ENCODE data around the gene SPRY2.

SPRY2 gene, protein sequence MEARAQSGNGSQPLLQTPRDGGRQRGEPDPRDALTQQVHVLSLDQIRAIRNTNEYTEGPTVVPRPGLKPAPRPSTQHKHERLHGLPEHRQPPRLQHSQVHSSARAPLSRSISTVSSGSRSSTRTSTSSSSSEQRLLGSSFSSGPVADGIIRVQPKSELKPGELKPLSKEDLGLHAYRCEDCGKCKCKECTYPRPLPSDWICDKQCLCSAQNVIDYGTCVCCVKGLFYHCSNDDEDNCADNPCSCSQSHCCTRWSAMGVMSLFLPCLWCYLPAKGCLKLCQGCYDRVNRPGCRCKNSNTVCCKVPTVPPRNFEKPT

DNA sequence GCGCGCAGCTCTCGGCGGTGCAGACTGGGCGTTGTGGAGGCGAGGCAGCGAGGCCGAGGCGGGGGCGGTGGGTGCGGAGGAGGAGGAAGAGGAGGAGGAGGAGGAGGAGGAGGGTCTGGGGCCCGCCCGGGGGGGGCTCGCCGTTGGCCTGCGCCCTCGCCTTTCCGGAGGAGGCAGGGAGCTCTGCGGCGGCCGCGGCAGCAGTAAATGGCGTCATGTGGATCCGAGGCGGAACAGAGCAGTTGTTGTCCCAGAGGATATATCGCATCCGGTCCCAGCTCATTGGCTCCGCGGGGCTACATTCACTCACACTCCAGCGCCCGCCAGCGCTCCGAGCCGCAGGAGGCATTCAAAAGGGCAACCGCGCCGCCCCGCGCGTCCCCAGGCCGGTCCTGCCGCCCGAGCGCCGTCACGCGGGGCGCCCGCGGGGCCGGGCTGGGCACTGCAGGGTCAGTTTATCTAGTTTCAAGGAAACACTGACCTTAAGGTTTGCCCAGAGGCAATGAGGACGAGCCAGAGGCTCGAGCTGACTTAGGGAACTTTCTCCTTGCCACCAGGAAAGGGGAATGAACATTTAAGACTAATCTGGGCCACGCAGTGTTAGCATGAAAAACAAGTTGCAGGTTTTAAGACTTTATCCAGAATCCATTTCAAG lies at the start of gene SPRY2:
TSS of gene SPRY2 (minus strand) at position 26 of the 655 bp plus-strand sequence. CDS start 3,421 bp downstream, outside the sequence.
- peak; percentile 54 to 96 (median 91) for DNase-seq

DNA sequence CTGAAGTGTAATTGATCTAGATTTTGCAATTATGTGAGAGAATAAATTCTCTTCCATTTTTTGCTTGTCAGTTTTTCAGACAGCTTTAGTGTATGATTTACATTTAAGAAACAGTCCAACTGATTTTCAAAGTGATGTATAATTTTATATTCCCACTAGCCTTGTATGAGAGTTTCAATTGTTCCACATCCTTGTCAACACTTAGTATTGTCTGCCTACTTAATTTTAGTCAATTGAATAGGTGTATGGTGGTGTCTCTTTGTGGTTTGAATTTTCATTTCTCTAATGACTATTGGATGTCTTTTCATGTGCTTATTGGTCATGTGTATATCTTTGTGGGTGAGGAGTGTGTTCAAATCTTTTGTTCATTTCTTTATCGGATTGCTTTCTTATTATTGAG lies 49.4 kb upstream of the SPRY2 start:
- no peak for DNase-seq

DNA sequence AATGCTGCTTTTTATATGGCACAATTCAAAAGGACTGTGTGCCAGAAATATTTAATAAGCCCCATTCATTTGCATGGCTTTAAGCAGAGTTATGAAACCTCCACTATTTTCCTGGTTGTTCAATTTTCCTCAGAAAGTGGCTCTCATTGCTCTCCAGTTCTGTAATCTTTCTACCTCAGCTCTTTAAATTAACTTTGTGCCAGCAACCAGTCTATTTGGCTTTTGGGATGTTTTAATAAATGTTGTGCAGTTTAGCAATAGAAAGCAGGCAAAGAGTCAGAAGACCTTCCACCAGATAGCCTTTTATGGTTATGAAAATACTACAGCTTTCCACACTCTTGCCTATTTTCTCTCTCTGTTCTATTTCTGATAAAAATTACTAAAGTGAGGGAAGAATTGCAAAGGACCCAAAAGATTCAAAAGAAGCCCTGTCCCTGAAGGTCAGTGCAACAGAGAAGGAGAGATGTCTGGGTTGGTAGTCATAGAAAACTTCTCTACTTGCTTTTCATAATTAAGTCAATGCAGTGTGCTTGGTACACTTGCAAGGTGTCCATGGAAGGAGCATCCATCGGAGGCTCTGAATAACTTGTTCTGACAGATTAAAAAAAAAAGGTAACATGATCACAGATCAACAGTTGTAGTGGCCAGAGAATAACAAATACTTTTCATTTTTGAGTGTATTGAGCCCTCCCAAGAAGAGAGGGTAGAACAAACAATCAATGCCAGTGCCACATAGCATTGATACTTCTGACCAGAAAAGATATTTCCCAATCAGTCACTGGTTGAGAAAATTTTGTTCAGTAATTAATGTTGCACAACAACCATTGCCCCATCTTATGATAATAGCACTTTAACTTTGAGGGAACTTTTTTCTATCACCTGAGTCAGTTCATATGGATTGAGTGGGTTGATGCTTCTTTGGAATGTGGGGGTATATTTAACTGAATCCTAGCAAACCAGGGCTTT lies 48.4 kb upstream of the SPRY2 start:
- DNase-seq: no peak

DNA sequence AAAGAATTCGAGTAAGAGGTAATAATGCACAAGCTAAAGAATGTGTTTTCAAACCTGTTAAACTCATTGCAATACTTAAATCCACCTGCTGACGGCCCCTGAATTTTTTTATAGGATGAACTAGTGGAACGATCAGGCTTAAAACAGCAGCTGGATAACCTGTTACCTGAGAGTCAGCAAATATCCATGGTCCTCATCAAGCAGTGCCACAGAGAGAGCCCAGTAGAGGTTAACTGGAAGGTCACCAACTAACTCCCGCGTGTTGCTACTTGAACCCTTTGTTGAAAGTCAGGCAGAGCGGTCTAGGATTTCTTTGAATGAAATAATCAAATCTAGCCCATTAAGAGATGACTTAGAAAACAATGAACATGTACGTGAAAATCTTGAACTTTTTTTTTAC lies 47.6 kb upstream of the SPRY2 start:
- DNase-seq: no peak

DNA sequence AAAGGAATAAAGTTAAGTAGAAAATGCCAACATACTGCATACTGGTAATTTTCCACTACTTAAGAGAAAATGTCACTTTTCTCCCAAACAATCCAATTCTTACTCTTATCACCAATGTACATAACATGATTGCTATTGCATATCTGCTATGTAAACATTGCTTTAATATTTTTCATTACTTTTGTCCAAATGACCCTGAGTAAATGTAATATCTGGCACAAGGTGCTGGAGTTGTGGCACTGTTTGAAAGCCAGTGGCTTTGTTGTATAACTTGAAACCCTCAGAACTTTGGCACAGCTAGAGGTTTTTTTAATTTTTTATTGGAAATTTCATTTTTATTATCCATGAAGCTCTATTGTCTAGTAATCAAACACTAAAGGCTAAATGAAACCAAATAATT lies 45.7 kb upstream of the SPRY2 start:
- DNase-seq: no peak

DNA sequence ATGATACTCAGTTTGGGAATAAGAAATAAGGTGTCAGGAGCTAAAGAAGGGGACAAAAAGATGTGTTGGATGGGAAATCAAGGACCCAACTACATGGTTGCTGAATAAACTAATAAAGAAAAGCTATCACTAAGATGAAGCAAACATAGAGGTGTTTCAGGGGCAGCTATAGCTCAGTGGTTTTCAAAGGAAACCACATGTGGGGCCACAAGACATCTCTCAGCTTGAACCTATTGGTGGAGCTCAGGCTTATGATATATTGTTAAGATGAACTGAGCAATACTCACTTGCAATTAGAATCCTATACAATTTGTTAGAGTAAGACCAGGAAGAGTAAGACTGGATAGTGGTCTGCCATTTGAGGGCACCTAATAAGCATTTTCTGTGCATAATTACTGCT lies 45.1 kb upstream of the SPRY2 start:
- DNase-seq: no peak

DNA sequence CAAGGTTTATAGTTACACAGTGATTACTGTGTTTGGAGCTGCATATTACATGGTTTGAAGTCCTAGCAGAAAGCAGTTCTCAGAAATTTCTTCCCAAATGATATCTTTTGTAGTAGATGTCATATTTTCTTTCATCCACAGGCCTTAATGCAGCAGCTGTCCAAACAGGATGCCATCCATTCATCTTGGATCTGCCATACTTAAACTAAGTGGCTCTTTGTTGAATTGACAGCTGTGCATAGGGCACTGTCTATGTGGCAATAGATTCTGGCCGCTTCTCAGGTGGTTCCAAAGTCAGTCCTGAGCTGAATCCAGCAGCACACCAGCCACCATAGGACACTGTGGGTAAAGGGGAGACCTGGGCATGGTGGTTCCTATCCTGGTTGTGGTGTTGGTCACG lies 41.6 kb upstream of the SPRY2 start:
- no peak for DNase-seq

DNA sequence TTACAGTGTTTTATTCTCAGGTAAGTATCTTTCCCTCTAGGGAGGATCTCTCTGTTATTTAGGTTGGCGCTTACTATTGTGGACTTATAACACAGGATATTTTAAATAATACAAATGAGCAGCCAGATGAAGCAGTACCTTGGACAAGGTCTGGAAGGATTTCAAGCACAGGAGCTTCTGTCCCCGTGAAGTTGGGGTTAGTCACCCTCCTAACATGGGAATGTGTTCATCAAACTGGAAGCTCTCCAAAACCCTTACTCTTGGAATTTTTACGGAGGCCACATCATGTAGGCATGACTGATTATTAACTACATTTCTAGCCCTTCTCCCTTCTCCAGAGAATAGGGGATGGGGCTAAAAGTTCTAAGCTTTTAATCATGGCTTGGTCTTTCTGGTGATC lies 38.3 kb upstream of the SPRY2 start:
- no peak for DNase-seq

DNA sequence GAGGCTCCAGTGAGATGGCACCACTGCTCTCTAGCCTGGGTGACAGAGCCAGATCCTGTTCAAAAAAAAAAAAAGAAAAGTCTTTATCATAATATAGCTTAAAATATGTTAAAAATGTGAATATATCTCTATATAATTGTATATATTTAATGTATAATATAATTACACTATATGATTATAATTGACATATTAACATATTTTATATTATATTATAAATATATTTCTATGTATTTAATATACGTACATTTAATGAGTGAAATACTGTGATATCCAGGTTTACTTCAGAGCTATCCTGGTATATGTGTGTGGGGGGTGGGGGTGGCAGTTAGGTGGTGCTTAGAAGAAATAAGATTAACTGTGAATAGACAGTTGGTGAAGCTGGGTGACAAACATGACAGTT lies 35.6 kb upstream of the SPRY2 start:
- DNase-seq: no peak

DNA sequence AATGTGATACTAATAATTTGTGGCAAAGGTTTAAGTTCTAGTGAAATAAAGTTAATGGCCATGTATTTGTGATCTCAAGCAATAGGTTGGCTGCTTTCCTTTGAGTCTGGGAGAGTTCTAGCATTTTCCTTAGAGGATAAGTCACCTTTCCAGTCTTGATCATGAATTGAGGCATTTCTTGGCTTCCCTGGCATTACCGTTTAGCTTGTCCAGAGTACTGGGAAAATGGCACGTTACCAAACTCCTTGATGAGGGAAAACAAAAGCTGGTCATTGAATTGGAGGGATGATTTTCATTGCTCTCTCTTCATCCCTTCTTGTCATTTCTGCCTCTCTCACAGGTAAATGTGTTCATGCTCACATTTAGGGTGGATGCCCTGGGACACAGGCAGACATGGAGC lies 34.0 kb upstream of the SPRY2 start:
- DNase-seq: no peak

DNA sequence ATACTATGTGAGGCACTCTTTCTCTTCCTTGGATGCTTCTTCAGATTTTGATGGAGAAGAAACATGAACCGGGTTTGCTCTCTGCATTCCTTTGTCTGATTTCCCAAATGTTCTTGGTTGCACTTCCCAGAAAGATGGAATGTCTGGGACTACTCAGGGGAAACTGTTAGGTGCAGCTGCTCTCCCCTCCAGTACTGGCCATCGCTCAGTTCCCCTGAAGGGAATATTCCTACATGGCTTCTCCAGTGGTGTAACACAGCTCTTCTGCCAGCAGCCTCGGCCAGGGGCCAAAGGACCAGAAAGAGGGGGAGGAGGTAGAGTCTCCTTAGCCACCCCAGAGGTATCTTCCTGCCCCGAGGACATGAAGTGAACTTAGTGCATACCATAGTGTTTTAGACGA lies 33.5 kb upstream of the SPRY2 start:
- no peak for DNase-seq

DNA sequence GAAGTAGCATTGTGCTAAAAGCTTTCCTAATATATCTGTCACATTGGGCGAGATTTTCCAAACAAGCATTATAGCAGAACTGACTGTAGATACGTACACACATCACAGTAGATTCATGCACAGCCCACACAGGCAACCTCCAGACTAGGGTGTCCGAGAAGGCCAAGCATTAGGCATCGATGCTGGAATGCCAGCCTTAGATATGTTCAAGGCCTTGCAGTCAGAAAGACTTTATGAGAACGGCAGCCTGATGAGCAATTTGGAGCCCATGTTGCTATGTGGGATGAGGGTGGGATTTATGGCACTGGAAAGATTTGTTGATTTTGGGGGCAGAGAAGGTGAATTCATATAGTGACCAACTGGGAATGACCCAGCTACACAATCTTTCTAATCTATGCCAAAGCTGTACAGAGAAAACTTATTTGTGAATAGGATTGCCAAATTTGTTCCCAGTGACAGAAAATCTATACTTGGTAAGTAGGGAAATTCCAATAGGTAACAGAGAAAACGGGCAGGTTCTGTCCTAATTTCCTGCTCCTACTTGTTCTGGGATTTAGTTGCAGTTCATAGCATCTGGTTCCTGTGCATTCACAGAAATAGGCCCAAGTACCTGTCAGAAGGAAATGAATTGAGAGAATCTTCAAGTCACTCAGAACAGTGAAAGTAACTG lies 31.0 kb upstream of the SPRY2 start:
- DNase-seq: no peak

DNA sequence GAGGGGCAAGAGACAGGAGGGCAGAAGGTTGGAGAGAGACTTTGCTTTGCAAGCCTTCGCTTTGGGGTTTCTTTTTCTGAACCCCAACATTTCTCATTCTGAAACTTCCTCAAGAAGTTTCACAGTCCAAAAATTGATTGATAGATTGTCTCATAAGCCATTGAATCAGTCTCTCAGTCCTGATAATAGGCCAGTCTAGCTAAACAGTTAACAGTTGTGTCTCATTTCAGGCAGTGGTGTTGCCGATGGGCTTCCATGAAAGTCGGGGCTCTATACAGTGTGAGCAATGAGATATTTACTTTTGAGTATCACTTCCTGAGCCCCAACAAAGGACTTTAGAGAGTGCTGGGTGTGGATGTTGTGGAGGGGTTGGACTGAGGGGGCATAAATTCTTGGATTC lies 26.5 kb upstream of the SPRY2 start:
- no peak for DNase-seq

DNA sequence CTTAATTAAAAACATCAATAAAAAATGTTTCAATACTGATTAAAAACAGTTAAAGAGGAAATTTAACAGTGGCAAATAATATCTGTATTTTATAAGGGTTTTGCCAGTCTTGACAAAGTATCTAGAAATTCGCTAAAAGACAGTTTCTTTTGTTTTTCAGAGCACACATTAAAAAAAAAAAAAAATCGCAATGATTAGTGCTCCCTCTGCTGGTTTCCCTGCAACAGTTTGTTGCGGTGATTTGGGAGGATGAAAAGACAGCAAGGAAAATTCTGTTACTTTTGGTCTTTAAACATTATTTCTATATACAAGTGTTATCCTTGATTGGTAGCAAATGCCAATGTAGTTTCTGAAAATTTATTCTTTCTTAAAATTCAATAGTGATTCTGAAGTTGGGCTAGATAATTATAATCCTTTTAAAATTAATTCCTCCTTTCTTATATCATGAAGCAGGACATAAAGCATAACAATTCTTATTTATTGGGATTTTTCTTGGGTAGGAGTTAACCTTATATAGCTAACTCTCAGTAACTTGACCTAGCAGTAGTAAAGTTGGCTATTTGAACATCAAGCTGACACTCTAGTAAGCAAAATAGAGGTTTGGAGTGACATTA lies 23.1 kb upstream of the SPRY2 start:
- DNase-seq: peak in 1 of 56 donors; percentile 0

DNA sequence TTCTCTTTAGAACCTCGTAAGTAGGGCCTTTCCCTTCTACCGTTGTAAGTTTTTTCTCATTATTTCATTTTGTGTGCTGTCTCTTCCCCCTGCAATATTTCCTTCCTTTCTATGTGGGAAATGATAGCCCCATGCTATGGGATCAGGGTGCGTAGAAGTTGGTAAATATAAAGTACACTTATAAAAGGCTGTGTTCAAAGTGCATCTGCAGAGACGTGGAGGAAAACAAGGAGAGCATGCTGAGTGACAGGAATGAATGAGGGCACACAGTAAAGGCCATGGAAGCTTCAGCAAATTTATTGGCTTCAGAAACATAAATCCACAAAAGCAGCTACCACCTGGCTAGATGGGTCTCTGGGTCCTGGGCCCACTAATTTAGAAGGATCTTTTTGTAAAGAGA lies 21.6 kb upstream of the SPRY2 start:
- DNase-seq: no peak

DNA sequence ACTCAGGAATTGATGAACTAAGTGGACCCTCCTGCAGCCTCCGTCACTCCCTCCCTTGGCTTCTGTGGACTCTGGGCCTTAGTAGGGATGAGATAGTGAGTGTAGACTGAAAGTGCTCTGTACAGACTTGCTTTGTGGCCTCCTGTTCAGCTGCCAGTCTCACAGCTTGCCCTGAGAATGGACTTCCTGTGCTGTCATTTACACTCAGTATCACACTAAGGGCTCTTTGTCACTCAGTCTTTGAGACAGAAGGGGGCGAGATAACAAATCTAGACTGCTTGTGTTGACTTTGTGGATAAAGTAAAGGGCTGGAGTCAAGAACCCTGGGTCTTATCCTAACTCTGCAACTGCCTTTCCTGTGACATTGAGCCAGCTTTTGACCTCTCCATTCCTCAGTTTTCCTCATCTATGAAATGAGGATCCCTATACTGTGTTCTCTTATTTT lies 21.0 kb upstream of the SPRY2 start:
- DNase-seq: peak in 27 of 56 donors; percentile 1 to 48 (median 14)

DNA sequence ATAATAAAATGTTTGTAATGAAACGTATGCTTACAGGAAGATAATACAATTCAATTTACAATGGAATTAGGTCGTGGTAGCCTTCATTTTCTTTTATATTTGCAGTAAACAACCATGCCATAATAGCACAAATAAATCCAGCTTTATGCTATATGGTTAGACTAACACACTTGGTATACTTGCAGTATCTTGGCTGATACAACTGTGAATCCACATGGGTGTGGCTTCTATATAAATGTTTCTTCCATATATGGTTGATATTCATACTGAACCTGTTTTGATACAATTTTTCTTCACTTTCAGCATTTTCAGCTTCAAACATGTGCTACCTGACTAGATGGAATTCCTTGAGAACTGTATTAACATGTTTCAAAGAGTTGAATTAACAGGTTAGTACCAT lies 20.4 kb upstream of the SPRY2 start:
- no peak for DNase-seq

DNA sequence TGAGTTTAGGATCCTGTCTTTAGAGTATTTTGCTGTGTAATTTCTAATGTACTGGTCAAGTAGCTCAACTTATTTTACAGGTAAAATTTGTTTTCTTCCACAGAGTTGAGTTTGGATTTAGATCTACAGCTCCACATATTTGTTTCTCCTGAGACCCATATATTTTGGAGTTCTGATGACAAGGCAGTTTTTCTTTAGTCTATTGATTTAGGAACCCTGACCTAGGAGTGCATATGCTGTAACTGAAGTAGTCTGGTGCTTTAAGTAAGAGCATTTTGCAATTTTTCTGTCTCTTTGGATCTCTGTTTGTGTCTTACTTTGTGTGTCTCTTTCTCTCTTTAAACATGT lies 19.5 kb upstream of the SPRY2 start:
- DNase-seq: no peak

DNA sequence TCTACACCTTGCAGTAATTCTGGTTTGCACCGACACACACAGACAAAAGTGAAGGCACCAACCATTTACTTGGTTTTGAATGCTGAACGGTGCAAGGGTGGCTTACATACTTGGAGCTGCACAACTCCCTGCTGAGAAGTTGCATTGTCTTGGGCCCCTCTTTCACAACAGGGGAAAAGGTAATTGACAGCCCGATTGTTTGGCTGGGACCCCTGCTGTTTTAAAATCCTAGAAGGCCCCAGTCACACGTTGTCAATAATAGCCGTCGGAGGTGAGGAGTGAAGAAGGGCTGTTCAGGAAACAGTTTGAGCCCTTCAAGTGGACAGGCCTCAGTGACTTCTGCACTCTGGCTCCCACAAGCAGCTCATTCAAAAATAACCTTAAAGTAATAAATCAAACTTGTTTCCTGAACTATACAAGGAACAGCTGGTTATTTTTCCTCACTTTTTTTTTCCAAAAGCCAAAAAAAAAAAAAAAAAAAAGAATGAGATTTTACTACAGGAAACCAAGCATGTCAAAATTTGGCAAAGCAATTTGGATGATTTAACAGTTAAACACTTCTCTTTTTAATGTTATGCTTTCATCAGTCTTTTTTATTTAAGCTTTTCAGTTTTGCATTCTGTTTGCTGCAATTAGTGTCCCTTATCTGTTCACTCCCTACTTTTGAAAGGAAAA lies 19.0 kb upstream of the SPRY2 start:
- DNase-seq: no peak

DNA sequence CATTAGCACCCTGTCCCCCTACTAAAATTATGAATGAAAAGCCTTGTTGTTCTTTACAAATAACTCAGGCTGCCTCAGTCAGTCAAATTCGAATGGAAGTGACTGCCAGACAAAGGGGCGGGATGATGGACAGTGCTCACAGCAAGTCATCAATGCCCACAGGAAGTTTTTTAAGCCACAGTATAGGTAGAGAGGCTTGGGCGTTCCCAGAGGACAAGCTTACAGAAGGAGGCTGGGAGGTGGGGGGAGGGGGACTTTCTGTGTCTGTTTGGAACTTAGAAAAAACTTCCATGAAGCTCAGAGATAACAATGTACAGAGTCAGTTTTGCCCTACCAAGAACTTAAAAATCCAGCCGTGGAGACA lies 18.5 kb upstream of the SPRY2 start:
- no peak for DNase-seq
